Measurements from ENCODE around the gene HYAL2. TPM values are rescaled to one million over a fixed set of nuclear protein-coding genes. Genes with fewer than 3 reads are reported as not detected.

HYAL2 gene
- total and polyA plus RNA-seq, 9 of the 15 experiments (the other 6 are each of a cell fraction or from before 2014, with no cell fraction given), result 0.36 to 22.7 (median 11.4) TPM; not detected in 1

DNA sequence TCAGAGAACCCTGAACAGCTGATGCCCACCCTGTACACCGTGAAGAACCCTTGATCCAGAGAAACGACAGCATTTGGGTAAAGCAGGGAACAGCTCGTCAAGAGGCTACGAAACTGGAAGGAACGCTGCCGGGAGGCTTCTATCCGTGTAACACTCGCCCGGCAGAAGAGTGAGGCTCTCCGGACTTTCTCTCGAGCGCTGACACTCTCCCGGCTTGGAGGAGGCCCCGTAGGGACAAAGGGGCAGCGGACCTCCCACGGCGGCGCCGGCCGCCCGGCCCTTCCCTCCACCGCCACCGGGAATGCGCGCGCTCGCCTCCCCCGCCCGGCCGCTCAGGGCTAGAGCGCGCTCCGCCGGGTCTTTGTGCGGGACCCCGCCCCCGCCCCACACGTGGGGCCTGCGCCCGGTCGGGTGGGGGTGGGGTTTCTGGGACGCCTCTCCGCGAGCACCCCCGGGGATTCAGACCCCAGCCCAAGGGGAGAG is 1.7 kb downstream of the HYAL2 start (continued):
- TF ChIP-seq RBBP5 (IDR thresholded peaks at IDR 0.05; ENCODE audit: borderline replicate concordance, insufficient read depth, low read length, poor library complexity, severe bottlenecking), result peak; percentile 70
- TF ChIP-seq U2AF2 (optimal IDR thresholded peaks at IDR 0.05; ENCODE audit: low read depth, low read length), result no peak
- TF ChIP-seq, protein P1, sequence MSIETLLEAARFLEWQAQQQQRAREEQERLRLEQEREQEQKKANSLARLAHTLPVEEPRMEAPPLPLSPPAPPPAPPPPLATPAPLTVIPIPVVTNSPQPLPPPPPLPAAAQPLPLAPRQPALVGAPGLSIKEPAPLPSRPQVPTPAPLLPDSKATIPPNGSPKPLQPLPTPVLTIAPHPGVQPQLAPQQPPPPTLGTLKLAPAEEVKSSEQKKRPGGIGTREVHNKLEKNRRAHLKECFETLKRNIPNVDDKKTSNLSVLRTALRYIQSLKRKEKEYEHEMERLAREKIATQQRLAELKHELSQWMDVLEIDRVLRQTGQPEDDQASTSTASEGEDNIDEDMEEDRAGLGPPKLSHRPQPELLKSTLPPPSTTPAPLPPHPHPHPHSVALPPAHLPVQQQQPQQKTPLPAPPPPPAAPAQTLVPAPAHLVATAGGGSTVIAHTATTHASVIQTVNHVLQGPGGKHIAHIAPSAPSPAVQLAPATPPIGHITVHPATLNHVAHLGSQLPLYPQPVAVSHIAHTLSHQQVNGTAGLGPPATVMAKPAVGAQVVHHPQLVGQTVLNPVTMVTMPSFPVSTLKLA (conservative IDR thresholded peaks at IDR 0.05), result peak; percentile 83 to 93
- no peak for TF ChIP-seq RNF2 (IDR thresholded peaks at IDR 0.05)
- TF ChIP-seq KLF10 (CRISPR knock-in tag; IDR thresholded peaks at IDR 0.05), result no peak
- TF ChIP-seq, protein P2, sequence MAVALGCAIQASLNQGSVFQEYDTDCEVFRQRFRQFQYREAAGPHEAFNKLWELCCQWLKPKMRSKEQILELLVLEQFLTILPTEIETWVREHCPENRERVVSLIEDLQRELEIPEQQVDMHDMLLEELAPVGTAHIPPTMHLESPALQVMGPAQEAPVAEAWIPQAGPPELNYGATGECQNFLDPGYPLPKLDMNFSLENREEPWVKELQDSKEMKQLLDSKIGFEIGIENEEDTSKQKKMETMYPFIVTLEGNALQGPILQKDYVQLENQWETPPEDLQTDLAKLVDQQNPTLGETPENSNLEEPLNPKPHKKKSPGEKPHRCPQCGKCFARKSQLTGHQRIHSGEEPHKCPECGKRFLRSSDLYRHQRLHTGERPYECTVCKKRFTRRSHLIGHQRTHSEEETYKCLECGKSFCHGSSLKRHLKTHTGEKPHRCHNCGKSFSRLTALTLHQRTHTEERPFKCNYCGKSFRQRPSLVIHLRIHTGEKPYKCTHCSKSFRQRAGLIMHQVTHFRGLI (CRISPR knock-in tag; IDR thresholded peaks at IDR 0.05), result no peak
- TF ChIP-seq SIN3A (IDR thresholded peaks at IDR 0.05; ENCODE audit: borderline replicate concordance in 2 of 2, control insufficient read depth in 1 of 2, low read depth in 2 of 2, low read length in 2 of 2), result peak in 1 of 2 experiments; percentile 51; a peak in 1 of 4 replicates
- TF ChIP-seq ZNF239 (CRISPR knock-in tag; IDR thresholded peaks at IDR 0.05), result no peak
- TF ChIP-seq, protein P3, sequence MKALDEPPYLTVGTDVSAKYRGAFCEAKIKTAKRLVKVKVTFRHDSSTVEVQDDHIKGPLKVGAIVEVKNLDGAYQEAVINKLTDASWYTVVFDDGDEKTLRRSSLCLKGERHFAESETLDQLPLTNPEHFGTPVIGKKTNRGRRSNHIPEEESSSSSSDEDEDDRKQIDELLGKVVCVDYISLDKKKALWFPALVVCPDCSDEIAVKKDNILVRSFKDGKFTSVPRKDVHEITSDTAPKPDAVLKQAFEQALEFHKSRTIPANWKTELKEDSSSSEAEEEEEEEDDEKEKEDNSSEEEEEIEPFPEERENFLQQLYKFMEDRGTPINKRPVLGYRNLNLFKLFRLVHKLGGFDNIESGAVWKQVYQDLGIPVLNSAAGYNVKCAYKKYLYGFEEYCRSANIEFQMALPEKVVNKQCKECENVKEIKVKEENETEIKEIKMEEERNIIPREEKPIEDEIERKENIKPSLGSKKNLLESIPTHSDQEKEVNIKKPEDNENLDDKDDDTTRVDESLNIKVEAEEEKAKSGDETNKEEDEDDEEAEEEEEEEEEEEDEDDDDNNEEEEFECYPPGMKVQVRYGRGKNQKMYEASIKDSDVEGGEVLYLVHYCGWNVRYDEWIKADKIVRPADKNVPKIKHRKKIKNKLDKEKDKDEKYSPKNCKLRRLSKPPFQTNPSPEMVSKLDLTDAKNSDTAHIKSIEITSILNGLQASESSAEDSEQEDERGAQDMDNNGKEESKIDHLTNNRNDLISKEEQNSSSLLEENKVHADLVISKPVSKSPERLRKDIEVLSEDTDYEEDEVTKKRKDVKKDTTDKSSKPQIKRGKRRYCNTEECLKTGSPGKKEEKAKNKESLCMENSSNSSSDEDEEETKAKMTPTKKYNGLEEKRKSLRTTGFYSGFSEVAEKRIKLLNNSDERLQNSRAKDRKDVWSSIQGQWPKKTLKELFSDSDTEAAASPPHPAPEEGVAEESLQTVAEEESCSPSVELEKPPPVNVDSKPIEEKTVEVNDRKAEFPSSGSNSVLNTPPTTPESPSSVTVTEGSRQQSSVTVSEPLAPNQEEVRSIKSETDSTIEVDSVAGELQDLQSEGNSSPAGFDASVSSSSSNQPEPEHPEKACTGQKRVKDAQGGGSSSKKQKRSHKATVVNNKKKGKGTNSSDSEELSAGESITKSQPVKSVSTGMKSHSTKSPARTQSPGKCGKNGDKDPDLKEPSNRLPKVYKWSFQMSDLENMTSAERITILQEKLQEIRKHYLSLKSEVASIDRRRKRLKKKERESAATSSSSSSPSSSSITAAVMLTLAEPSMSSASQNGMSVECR (CRISPR knock-in tag; IDR thresholded peaks at IDR 0.05), result peak; percentile 76; the same call in 1 of the 2 replicates
- TF ChIP-seq EP400 (IDR thresholded peaks at IDR 0.05), result 0 out of 2 replicates have a peak, but pooled peaks have one; percentile 31
- TF ChIP-seq, protein P4, sequence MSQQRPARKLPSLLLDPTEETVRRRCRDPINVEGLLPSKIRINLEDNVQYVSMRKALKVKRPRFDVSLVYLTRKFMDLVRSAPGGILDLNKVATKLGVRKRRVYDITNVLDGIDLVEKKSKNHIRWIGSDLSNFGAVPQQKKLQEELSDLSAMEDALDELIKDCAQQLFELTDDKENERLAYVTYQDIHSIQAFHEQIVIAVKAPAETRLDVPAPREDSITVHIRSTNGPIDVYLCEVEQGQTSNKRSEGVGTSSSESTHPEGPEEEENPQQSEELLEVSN (IDR thresholded peaks at IDR 0.05; ENCODE audit: borderline replicate concordance in 1 of 2, extremely low read depth in 1 of 2, insufficient read depth in 1 of 2, insufficient read length in 1 of 2, low read depth in 1 of 2, low read length in 1 of 2, poor library complexity in 1 of 2, severe bottlenecking in 1 of 2), result peak in 1 of 2 experiments; percentile 56
- TF ChIP-seq MAFG (tag; conservative IDR thresholded peaks at IDR 0.05), result no peak
- 0 out of 2 replicates have a peak, but pooled peaks have one; percentile 8 for TF ChIP-seq ETV5 (CRISPR knock-in tag; IDR thresholded peaks at IDR 0.05; ENCODE audit: low read depth)
- TF ChIP-seq NFIC (IDR thresholded peaks at IDR 0.05), result peak; percentile 20; the same call in 1 of the 2 replicates
